ENCODE results near the gene AKAP6. TPM values are rescaled to one million over a fixed set of nuclear protein-coding genes. Genes with fewer than 3 reads are reported as not detected.

The AKAP6 gene
- total RNA-seq, 3 donors from 2014 or later = 1.1 to 9.1 (median 4.6) TPM

DNA sequence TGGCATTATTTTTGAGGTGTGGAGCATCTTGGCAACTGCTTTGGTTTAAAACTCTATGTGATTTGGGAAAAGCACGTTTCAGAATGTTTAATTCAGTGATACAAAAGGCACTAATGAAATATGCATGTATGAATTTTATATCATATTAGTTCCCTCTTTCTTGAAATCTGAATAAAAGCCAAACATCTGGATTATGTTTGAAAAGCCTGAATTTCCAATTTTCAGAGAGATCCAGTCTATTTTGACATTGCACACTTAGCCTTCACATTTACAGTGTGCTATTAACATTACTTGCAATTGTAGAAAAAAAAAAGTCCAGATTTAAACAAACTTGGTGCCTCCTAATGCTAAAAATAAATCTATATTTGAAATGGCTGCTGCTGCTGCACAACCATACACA, 390.5 kb downstream of the AKAP6 start:
- no peaks in the 10 kb centered on the region for H3K9me3 ChIP-seq
- TF ChIP-seq POLR2A (IDR thresholded peaks at IDR 0.05) = no peak
- TF ChIP-seq, protein P1, sequence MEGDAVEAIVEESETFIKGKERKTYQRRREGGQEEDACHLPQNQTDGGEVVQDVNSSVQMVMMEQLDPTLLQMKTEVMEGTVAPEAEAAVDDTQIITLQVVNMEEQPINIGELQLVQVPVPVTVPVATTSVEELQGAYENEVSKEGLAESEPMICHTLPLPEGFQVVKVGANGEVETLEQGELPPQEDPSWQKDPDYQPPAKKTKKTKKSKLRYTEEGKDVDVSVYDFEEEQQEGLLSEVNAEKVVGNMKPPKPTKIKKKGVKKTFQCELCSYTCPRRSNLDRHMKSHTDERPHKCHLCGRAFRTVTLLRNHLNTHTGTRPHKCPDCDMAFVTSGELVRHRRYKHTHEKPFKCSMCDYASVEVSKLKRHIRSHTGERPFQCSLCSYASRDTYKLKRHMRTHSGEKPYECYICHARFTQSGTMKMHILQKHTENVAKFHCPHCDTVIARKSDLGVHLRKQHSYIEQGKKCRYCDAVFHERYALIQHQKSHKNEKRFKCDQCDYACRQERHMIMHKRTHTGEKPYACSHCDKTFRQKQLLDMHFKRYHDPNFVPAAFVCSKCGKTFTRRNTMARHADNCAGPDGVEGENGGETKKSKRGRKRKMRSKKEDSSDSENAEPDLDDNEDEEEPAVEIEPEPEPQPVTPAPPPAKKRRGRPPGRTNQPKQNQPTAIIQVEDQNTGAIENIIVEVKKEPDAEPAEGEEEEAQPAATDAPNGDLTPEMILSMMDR (IDR thresholded peaks at IDR 0.05) = no peak
- no peak for TF ChIP-seq POLR2AphosphoS5 (IDR thresholded peaks at IDR 0.05)

DNA sequence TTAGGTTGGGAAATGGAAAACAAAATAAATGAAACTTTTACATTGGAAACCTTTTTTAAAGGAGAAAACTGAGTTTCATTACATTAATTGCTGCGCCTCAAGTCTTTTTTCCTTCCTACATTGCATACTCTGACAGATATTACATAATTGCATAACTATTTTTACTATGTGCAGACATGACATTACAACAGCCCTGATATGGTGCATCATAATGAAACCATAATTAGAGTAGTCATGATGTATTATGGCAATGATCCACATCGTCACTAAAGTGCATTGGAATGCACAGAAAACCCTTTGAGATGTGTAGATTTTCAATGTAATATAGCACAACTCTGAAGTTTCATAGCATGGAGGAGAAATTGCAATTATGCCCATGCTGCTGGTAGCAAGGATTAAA, 391.8 kb downstream of the AKAP6 start:
- Histone ChIP-seq H3K27me3 (no peaks in the 10 kb centered on the region), H3K9me3 (no peaks in the 10 kb centered on the region), H3K27ac (no peak overlapping the region), H3K36me3 (no peaks in the 10 kb centered on the region), H3K4me3 (no peak overlapping the region), H3K4me1 (no peaks in the 10 kb centered on the region)
- DNase-seq (ENCODE audit: low spot score in 2 of 2) = no peak
- TF ChIP-seq, protein P1 (IDR thresholded peaks at IDR 0.05) = no peak
- no peak for TF ChIP-seq POLR2AphosphoS5 (IDR thresholded peaks at IDR 0.05)
- TF ChIP-seq POLR2A (IDR thresholded peaks at IDR 0.05) = no peak
- intact Hi-C loops (cut with DNase I; ENCODE audit: low total_unique reads) = no loop called here

More for the DNA sequence above, 390.5 kb downstream of the AKAP6 start:
- no peaks in the 10 kb centered on the region for H3K27me3 ChIP-seq
- intact Hi-C loops (cut with DNase I; ENCODE audit: low total_unique reads) = no loop called here
- no peak overlapping the region for H3K27ac ChIP-seq
- no peak for DNase-seq (ENCODE audit: low spot score in 2 of 2)
- H3K36me3 ChIP-seq = no peaks in the 10 kb centered on the region
- no peak overlapping the region for H3K4me3 ChIP-seq
- no peaks in the 10 kb centered on the region for H3K4me1 ChIP-seq

DNA sequence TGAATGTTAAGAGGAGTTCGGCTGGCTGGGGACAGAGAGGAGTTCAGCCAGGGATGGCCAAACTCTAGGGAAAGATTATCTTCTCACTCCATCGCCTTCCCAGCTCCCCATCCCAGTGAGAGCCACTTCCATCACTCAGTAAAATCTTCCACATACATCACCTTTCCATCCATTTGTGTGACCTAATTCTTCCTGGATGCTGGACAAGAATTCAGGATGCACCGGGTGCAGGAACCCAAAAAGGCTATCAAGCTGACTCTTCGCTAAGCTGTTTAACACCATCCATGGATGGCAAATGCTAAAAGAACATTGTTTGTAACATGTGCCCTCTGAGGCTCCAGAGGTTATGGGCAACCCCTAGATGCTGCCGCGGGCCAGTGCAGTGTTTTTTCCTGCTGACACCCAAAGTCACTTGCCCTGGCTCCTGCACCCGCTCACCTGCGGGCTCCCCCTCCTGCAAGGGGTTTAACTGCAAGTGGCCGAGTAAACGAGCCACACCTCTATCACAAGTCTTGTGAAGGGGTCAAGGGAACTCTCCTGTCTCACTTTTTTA, 393.6 kb downstream of the AKAP6 start:
- TF ChIP-seq, protein P1 (IDR thresholded peaks at IDR 0.05) = no peak
- TF ChIP-seq POLR2AphosphoS5 (IDR thresholded peaks at IDR 0.05) = no peak
- intact Hi-C loops (cut with DNase I; ENCODE audit: low total_unique reads) = no loop called here
- H3K27ac ChIP-seq = no peak overlapping the region
- no peaks in the 10 kb centered on the region for H3K36me3 ChIP-seq
- no peaks in the 10 kb centered on the region for H3K4me1 ChIP-seq
- no peak for DNase-seq (ENCODE audit: low spot score in 2 of 2)
- no peaks in the 10 kb centered on the region for H3K27me3 ChIP-seq
- no peaks in the 10 kb centered on the region for H3K9me3 ChIP-seq
- no peak overlapping the region for H3K4me3 ChIP-seq

- Histone ChIP-seq H3K4me3 (peak overlapping the region in 2 of 3 donors; percentile 26 to 29), H3K9me3 (no peaks in the 10 kb centered on the region), H3K27ac (peak overlapping the region in 1 of 2 donors; percentile 18), H3K27me3 (no peaks in the 10 kb centered on the region), H3K36me3 (no peaks in the 10 kb centered on the region), H3K4me1 (no peaks in the 10 kb centered on the region)
- intact Hi-C loops (cut with DNase I; ENCODE audit: low total_unique reads) = no loop called here
- DNase-seq (ENCODE audit: low spot score in 2 of 2) = no peak
- no peak for TF ChIP-seq POLR2A (IDR thresholded peaks at IDR 0.05)
- no peak for TF ChIP-seq POLR2AphosphoS5 (IDR thresholded peaks at IDR 0.05)
- TF ChIP-seq, protein P1 (IDR thresholded peaks at IDR 0.05) = no peak
These were observed 395.9 kb downstream of the AKAP6 start for GRCh38 chr14:32724867-32725471.

GRCh38 chr14:32726516-32726915, 397.4 kb downstream of the AKAP6 start:
- Histone ChIP-seq H3K4me1 (no peaks in the 10 kb centered on the region), H3K4me3 (no peak overlapping the region), H3K27ac (no peak overlapping the region), H3K36me3 (no peaks in the 10 kb centered on the region), H3K27me3 (no peaks in the 10 kb centered on the region), H3K9me3 (no peaks in the 10 kb centered on the region)
- intact Hi-C loops (cut with DNase I; ENCODE audit: low total_unique reads) = no loop called here
- TF ChIP-seq, protein P1 (IDR thresholded peaks at IDR 0.05) = no peak
- TF ChIP-seq POLR2A (IDR thresholded peaks at IDR 0.05) (no peak), POLR2AphosphoS5 (IDR thresholded peaks at IDR 0.05) (no peak)
- no peak for DNase-seq (ENCODE audit: low spot score in 2 of 2)
